ENCODE results near the gene KLK3.

DNA sequence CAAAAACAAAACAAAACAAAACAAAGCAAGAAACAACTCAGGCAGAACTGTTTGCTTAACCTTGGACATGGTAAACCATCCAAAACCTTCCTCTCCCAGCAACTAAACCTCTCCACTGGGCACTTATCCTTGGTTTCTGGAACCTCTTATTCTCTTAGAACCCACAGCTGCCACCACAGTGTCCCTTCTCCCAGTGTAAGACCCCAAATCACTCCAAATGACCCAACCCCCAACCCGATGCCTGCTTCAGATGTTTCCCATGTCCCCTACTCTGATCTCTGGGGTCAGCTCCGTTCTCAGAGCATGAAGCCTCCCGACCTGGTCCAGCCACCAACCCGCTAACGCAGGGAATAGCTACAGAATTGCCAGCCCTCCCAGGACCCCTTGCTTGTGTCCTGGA lies 19.5 kb downstream of the KLK3 start:
- TF ChIP-seq, protein P1, sequence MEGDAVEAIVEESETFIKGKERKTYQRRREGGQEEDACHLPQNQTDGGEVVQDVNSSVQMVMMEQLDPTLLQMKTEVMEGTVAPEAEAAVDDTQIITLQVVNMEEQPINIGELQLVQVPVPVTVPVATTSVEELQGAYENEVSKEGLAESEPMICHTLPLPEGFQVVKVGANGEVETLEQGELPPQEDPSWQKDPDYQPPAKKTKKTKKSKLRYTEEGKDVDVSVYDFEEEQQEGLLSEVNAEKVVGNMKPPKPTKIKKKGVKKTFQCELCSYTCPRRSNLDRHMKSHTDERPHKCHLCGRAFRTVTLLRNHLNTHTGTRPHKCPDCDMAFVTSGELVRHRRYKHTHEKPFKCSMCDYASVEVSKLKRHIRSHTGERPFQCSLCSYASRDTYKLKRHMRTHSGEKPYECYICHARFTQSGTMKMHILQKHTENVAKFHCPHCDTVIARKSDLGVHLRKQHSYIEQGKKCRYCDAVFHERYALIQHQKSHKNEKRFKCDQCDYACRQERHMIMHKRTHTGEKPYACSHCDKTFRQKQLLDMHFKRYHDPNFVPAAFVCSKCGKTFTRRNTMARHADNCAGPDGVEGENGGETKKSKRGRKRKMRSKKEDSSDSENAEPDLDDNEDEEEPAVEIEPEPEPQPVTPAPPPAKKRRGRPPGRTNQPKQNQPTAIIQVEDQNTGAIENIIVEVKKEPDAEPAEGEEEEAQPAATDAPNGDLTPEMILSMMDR (IDR thresholded peaks at IDR 0.05) = no peak
- TF ChIP-seq POLR2A (IDR thresholded peaks at IDR 0.05) = no peak

Measured in heart left ventricle (tissue), 13 donors.